ENCODE data around the gene MAGI3. TPM values are rescaled to one million over a fixed set of nuclear protein-coding genes. Genes with fewer than 3 reads are reported as not detected.
A peak's percentile ranks its signal among the peaks of the same experiment; 100 is the strongest.

Gene MAGI3
- total RNA-seq, 2 donors from 2014 or later: 5.3 to 5.5 TPM

DNA sequence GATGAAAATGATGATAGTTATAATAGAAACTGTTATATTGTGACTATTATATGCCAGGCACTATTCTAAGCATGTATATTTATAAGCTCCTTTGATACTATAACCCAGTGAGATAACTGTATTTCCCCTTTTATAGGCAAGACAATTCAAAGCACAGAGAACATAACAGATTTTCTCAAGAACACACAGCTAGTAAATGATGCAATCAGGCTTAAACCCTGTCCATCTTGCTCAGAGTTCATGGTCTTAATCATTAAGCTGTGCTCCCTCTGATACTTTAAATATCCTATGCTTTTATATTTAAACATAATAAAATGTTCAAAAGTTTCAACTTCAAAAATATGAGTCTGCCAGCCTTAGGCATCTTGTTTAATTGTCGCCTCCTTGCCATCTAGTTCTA, 280.3 kb downstream of the MAGI3 start:
- peaks cover 11% of the 10 kb centered on the region for H3K4me1 Mint-ChIP-seq (ENCODE audit: low read depth)
- ATAC-seq (replicated peaks in 1 of 2) (no peak), DNase-seq (no peak)
- H3K36me3 Mint-ChIP-seq (ENCODE audit: insufficient read depth in 2 of 2): no peaks in the 10 kb centered on the region
- H3K4me3 Mint-ChIP-seq: no peak overlapping the region
- no peaks in the 10 kb centered on the region for H3K9me3 Mint-ChIP-seq
- no peaks in the 10 kb centered on the region for H3K27me3 Mint-ChIP-seq (ENCODE audit: low read depth)
- H3K27ac Mint-ChIP-seq: no peak overlapping the region

DNA sequence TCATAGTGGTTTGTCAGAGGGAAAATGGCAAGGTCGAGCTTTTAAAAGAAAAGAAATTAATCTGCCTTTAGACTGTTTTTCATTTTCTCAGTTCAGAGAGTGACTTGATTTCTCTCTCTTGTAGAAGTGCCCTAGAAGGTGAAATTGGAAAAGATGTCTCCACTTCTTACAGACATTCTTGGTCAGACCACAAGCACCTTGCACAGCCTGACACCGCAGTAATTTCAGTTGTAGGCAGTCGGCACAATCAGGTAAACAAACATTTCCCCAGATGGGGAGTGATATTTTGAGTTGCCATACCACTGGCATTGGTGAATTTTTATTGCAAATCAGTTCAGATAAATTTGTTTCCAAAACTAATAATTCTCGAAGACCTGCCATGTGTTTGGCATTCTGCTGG, 282.2 kb downstream of the MAGI3 start:
- DNase-seq: no peak
- H3K27ac Mint-ChIP-seq: no peak overlapping the region
- H3K4me3 Mint-ChIP-seq: no peak overlapping the region
- no peaks in the 10 kb centered on the region for H3K27me3 Mint-ChIP-seq (ENCODE audit: low read depth)
- no peaks in the 10 kb centered on the region for H3K36me3 Mint-ChIP-seq (ENCODE audit: insufficient read depth in 2 of 2)
- ATAC-seq (replicated peaks in 1 of 2): no peak
- peaks cover 11% of the 10 kb centered on the region for H3K4me1 Mint-ChIP-seq (ENCODE audit: low read depth)
- H3K9me3 Mint-ChIP-seq: no peaks in the 10 kb centered on the region

DNA sequence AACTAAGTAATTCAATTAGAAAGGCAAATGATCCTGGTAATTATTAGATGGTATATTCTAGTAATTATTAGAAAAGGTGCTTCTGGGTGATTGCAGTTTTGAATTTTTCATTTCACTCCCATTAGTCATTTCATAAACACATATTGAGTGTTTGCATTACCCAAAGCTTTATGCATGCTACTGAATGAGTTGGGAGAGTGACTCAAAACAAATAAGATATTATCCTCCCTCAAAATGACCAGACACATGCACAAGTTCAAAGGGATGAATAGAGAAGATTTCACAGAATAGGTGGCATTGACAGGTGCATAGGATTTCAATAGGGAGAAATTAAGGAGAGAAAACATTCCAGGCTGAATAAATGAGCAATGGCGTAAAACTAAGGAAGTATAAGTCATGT, 284.3 kb downstream of the MAGI3 start:
- no peaks in the 10 kb centered on the region for H3K9me3 Mint-ChIP-seq
- no peak for DNase-seq
- no peaks in the 10 kb centered on the region for H3K36me3 Mint-ChIP-seq (ENCODE audit: insufficient read depth in 2 of 2)
- no peak overlapping the region for H3K4me3 Mint-ChIP-seq
- H3K4me1 Mint-ChIP-seq (ENCODE audit: low read depth): peaks cover 11% of the 10 kb centered on the region
- ATAC-seq (replicated peaks in 1 of 2): peak in 1 of 2 donors; percentile 53
- no peaks in the 10 kb centered on the region for H3K27me3 Mint-ChIP-seq (ENCODE audit: low read depth)
- peak overlapping the region; percentile 38 for H3K27ac Mint-ChIP-seq

DNA sequence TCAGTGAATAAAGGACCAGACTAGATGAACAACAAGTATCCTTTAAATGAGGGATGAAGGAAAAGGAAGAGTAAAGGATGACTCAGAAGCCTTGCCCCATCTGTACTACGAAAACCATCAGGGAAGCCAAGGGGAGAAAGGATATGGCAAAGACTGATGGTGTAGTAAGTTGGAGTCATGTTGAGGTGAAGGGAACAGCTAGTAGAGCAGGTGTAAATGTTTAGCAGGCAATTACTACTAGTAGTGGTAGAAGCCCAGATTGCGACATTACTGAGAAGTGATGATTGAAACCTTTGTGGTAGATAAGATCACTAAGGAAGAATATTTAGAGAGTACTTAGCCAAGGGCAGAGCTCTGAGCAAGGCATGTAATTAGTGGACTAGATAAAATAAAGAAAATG, 285.0 kb downstream of the MAGI3 start:
- Mint-ChIP-seq H3K36me3 (ENCODE audit: insufficient read depth in 2 of 2) (no peaks in the 10 kb centered on the region), H3K27ac (no peak overlapping the region), H3K4me3 (no peak overlapping the region), H3K27me3 (ENCODE audit: low read depth) (no peaks in the 10 kb centered on the region), H3K9me3 (no peaks in the 10 kb centered on the region), H3K4me1 (ENCODE audit: low read depth) (peaks cover 11% of the 10 kb centered on the region)
- no peak for DNase-seq
- peak in 1 of 2 donors; percentile 35 for ATAC-seq (replicated peaks in 1 of 2)

DNA sequence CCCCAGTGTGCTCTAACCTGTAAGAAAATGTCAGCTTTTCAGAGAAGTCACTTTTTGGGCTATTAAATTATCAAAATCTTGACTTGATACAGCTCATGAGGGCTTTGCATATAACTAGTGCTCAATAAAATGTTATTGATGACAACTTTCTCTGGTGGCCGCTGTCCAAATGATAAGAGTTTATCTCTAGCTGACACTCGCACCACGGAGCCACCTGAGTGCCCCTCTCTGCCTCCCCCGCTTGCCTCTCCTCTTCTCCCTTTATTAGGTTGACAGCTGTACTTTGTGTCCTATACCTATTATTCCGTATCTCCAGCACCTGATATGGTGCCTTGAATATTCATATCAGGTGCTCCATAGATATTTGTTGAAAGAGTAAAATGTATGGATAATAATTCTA, 286.2 kb downstream of the MAGI3 start:
- DNase-seq (no peak), ATAC-seq (replicated peaks in 1 of 2) (no peak)
- no peak overlapping the region for H3K27ac Mint-ChIP-seq
- no peaks in the 10 kb centered on the region for H3K9me3 Mint-ChIP-seq
- H3K4me1 Mint-ChIP-seq (ENCODE audit: low read depth): peaks cover 11% of the 10 kb centered on the region
- no peaks in the 10 kb centered on the region for H3K36me3 Mint-ChIP-seq (ENCODE audit: insufficient read depth in 2 of 2)
- no peaks in the 10 kb centered on the region for H3K27me3 Mint-ChIP-seq (ENCODE audit: low read depth)
- H3K4me3 Mint-ChIP-seq: no peak overlapping the region

DNA sequence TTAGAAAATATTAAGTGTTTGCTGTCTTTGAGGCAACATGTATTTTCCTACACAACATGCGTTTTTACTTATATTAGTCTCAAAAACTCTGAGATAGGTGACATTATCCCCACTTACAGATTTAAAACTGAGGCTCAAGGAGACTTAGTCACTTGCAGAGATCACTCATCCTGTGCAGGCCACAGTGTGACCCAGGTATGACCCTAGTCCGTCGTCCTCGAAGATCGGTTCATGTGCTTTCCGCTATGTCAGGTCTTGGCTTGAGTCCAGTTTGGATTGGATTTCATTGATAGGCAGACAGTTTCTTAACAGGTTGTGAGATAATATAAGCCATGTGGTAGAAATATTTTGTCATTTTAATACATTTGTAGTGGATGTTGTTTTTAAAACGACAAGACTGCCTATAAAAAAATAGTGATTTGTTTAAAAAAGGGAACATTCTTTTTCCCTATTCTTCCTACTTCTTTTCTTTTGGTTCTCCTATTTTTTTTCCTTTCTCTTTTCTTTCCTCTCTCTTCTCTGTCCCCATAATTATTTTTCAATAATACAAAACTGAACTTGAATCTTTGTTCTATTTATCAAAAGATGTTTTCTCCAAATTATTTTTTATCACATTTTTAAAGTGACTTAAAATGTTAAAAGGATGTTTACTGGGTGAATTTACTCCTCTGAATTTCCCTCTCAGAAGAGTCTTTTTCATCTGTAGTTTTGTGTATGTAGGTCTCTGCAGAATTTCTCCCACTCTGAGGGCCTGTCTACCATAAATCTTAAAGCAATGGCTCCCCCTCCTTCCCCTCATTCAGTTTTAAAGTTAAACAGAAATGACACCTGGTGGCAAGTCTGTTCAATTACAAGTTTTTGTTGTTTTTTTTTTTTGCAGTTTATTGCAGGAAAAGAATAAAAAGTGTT, 287.2 kb downstream of the MAGI3 start:
- H3K27me3 Mint-ChIP-seq (ENCODE audit: low read depth): no peaks in the 10 kb centered on the region
- peak overlapping the region; percentile 74 for H3K27ac Mint-ChIP-seq
- no peaks in the 10 kb centered on the region for H3K9me3 Mint-ChIP-seq
- no peak overlapping the region for H3K4me3 Mint-ChIP-seq
- H3K36me3 Mint-ChIP-seq (ENCODE audit: insufficient read depth in 2 of 2): no peaks in the 10 kb centered on the region
- peak in 1 of 2 donors; percentile 8 for DNase-seq
- peaks cover 11% of the 10 kb centered on the region for H3K4me1 Mint-ChIP-seq (ENCODE audit: low read depth)
- peak in 1 of 2 donors; percentile 39 for ATAC-seq (replicated peaks in 1 of 2)

DNA sequence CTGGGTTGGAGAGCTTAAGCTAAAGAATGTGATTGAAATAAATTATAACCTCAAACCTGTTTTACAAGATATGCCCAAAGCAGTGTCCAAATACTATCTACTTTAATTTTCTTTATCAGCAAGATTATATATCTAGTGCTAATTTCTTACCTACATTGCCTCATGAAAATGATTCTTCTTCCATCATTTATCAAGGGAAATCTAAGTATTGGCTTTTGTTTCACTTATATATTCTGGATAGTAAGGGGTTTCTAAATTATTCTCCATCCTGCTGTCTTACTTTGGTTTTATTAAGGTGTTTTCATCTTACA, 287.8 kb downstream of the MAGI3 start:
- Mint-ChIP-seq H3K4me3 (no peak overlapping the region), H3K4me1 (ENCODE audit: low read depth) (peaks cover 15% of the 10 kb centered on the region), H3K9me3 (no peaks in the 10 kb centered on the region), H3K27me3 (ENCODE audit: low read depth) (no peaks in the 10 kb centered on the region), H3K36me3 (ENCODE audit: insufficient read depth in 2 of 2) (no peaks in the 10 kb centered on the region), H3K27ac (no peak overlapping the region)
- ATAC-seq (replicated peaks in 1 of 2) (no peak), DNase-seq (no peak)

DNA sequence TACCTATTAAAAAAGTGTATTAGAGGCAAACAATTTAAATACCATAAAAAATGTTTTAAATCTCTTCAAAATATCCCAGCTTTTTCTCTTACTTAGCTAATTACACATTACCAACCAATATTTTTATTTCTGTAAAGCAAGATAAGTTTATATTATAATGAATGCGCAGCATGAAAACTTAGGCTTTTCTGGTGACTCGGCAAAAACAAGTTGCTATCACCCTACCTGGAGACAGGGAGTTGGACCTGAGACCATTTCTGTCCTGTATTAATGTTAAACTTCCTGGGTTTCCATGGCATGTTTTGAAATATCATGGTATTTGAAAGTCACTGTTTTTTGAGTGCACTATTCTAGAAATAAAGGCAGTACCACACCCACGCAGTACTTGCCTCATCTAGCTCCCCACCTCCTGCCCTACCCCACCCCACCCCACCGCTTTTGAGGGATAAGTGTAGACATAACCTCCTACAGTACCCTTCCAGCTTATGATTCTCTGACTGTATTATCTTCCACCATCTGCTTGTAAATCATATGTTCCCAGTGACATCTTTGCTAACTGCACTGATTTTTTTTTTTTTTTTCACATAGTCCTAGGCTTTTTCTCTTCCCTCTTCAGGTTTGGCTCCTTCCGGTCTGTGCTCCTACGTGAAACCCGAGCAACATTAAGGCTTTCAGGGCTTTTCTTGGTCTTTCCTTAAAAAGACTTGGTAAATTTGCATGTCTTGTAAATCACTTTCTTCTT, 291.5 kb downstream of the MAGI3 start:
- Mint-ChIP-seq H3K27me3 (ENCODE audit: low read depth) (no peaks in the 10 kb centered on the region), H3K36me3 (ENCODE audit: insufficient read depth in 2 of 2) (no peaks in the 10 kb centered on the region), H3K27ac (no peak overlapping the region), H3K9me3 (no peaks in the 10 kb centered on the region), H3K4me3 (no peak overlapping the region), H3K4me1 (ENCODE audit: low read depth) (peaks cover 4% of the 10 kb centered on the region)
- DNase-seq (no peak), ATAC-seq (replicated peaks in 1 of 2) (no peak)

DNA sequence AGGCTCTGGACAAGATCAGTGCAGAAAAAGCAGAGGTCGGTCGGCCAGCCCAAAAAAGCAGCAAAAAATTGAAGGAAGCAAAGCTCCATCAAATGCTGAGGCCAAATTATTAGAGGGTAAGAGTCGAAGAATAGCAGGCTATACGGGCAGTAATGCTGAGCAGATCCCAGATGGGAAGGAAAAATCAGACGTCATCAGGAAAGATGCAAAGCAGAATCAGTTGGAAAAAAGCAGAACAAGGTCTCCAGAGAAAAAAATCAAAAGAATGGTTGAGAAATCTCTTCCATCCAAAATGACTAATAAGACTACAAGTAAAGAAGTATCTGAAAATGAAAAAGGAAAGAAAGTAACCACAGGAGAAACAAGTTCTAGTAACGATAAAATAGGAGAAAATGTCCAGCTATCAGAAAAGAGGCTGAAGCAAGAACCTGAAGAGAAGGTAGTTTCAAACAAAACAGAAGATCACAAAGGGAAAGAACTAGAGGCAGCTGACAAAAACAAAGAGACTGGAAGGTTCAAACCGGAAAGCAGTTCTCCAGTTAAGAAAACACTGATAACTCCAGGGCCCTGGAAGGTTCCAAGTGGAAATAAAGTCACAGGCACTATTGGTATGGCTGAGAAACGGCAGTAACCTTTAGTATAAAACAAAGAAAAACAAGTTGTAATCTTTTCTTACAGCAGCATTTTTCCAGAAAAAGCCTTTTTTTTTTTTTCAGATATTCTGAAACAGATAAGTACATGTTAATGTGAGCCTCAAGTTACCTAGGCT, 293.3 kb downstream of the MAGI3 start:
- H3K27me3 Mint-ChIP-seq (ENCODE audit: low read depth): no peaks in the 10 kb centered on the region
- no peak for DNase-seq
- H3K9me3 Mint-ChIP-seq: no peaks in the 10 kb centered on the region
- H3K4me1 Mint-ChIP-seq (ENCODE audit: low read depth): peaks cover 4% of the 10 kb centered on the region
- no peak for ATAC-seq (replicated peaks in 1 of 2)
- H3K27ac Mint-ChIP-seq: no peak overlapping the region
- H3K36me3 Mint-ChIP-seq (ENCODE audit: insufficient read depth in 2 of 2): no peaks in the 10 kb centered on the region
- no peak overlapping the region for H3K4me3 Mint-ChIP-seq

DNA sequence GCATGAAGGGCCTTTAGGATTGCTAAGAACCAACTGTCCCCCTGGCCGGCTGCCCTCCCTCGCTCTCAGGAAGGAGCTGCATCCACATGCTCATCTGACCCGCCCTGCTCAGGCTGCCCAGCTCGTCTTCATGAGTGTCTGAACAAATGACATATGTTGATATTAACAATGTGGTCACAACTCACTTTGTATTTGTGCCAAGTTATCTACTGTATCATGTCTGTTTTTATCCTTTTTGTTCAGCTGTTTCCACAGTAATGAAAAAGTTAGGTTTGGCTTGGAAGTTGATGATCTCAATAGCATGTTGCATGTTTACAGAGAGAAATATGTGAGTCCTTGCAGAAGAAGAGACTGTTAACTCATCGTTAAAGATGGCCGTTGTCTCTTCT, 293.8 kb downstream of the MAGI3 start:
- ATAC-seq (replicated peaks in 1 of 2) (no peak), DNase-seq (no peak)
- Mint-ChIP-seq H3K4me3 (no peak overlapping the region), H3K36me3 (ENCODE audit: insufficient read depth in 2 of 2) (no peaks in the 10 kb centered on the region), H3K9me3 (no peaks in the 10 kb centered on the region), H3K4me1 (ENCODE audit: low read depth) (peaks cover 4% of the 10 kb centered on the region), H3K27ac (no peak overlapping the region), H3K27me3 (ENCODE audit: low read depth) (no peaks in the 10 kb centered on the region)

DNA sequence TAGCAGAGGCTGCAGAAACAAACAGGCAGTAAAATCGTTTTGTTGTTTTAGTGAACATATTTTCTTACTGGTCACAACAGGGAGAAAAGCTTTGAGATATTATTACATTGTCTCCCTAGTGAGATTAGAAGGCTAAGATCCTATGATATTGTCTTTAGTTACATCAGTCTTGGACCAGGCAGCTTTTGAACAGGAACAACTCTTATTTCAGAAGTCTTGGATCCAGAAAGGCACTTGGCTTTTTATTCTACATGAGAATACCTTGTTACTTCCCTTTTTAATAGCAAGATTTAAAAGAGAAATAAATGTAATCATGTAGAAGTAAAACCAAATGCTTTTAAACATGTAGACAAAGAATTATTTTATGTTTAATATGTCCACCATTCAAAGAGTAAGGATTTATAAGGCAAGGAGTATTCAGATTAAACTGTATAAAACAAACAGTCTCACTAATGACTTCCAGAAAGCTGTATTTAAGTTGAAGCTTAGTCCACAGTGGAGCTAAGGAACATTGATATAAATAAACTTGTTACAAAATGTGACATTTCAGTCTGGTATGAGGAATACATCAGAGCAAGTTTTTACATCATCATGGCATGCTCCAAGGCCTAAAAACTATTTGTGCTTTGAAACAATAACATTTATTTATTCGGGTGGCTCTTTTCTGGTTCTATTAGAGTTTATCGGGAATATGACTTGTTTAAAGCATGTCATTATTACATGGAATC, 296.7 kb downstream of the MAGI3 start:
- H3K27me3 Mint-ChIP-seq (ENCODE audit: low read depth): no peaks in the 10 kb centered on the region
- no peak for ATAC-seq (replicated peaks in 1 of 2)
- H3K4me3 Mint-ChIP-seq: no peak overlapping the region

DNA sequence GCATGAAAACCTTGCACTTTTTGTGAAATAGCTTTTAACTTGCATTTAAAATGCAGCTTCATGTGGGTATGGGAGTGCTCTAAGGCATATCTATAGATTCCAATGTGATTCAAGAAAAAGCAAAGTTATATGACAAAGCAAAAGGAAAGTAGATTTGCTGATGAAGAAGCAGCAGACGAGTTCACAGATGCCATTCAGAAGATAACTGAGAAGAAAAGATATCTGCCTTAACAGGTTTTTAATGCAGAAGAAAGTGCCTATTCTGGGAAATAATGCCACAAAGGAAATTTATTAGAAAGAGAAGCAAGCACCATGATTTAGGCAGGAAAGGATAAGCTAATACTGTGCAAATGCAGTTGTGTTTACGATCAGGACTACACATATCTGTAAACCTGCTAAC, 300.9 kb downstream of the MAGI3 start:
- no peak for DNase-seq
- Mint-ChIP-seq H3K4me1 (ENCODE audit: low read depth) (no peaks in the 10 kb centered on the region), H3K36me3 (ENCODE audit: insufficient read depth in 2 of 2) (peaks cover 15 to 29% of the 10 kb centered on the region in 2 donors), H3K9me3 (peaks cover 13 to 18% of the 10 kb centered on the region in 2 donors), H3K27me3 (ENCODE audit: low read depth) (no peaks in the 10 kb centered on the region), H3K27ac (no peak overlapping the region), H3K4me3 (no peak overlapping the region)
- no peak for ATAC-seq (replicated peaks in 1 of 2)

More for the DNA sequence above, 296.7 kb downstream of the MAGI3 start:
- Mint-ChIP-seq H3K27ac (no peak overlapping the region), H3K4me1 (ENCODE audit: low read depth) (peaks cover 4% of the 10 kb centered on the region), H3K9me3 (peaks cover 0 to 5% of the 10 kb centered on the region in 2 donors), H3K36me3 (ENCODE audit: insufficient read depth in 2 of 2) (peaks cover 0 to 2% of the 10 kb centered on the region in 2 donors)
- no peak for DNase-seq
